GM23338 (cell line): Measurements from ENCODE around the gene ZDHHC12. TPM values are rescaled to one million over a fixed set of nuclear protein-coding genes. Genes with fewer than 3 reads are reported as not detected.

Experiments
- ATAC-seq: fragments of 200-7000 bp; cut with Tn5 transposase; 3 replicates; pipeline ENCODE4 v1.9.1; 2020
- DNase-seq: peaks from one replicate; pipeline ENCODE4 v3.0.0-alpha.2; 2015; ENCODE audit warnings: low spot score
- H2AFZ ChIP-seq: fragments of 200-600 bp; sonication (generic); 2 replicates; pipeline ENCODE4 v1.8.0; 2016; ENCODE audit warnings: antibody characterized with exemption, mild to moderate bottlenecking, moderate library complexity
- H3F3A ChIP-seq: fragments of 200-600 bp; sonication (generic); replicated peaks from 2 replicates; pipeline ENCODE4 v1.8.0; 2017; ENCODE audit warnings: antibody characterized with exemption, mixed run types, low read depth
- H3K27ac ChIP-seq: fragments of 200-600 bp; sonication (generic); 2 replicates; pipeline ENCODE4 v1.6.1; 2016; ENCODE audit warnings: low read depth
- H3K27me3 ChIP-seq: fragments of 200-600 bp; sonication (generic); 2 replicates; pipeline ENCODE4 v1.8.0; 2016; ENCODE audit warnings: mild to moderate bottlenecking, mixed run types, moderate library complexity; ENCODE audit not compliant: insufficient read depth
- H3K36me3 ChIP-seq: fragments of 200-600 bp; sonication (generic); 2 replicates; pipeline ENCODE4 v1.8.0; 2016; ENCODE audit warnings: mild to moderate bottlenecking; ENCODE audit not compliant: insufficient read depth
- H3K4me1 ChIP-seq: fragments of 200-600 bp; sonication (generic); 2 replicates; pipeline ENCODE4 v1.8.0; 2016; ENCODE audit warnings: mild to moderate bottlenecking, moderate library complexity; ENCODE audit not compliant: insufficient read depth
- H3K4me2 ChIP-seq: fragments of 200-600 bp; sonication (generic); 2 replicates; pipeline ENCODE4 v1.7.1; 2017; ENCODE audit warnings: mixed run types
- H3K4me3 ChIP-seq: fragments of 200-600 bp; sonication (generic); 2 replicates; pipeline ENCODE4 v1.6.1; 2016; ENCODE audit warnings: mixed run types
- H3K79me2 ChIP-seq: fragments of 200-600 bp; sonication (generic); replicated peaks from 2 replicates; pipeline ENCODE4 v1.8.0; 2017; ENCODE audit warnings: mild to moderate bottlenecking; ENCODE audit not compliant: insufficient read depth
- H3K9me2 ChIP-seq: fragments of 200-600 bp; sonication (generic); 2 replicates; pipeline ENCODE4 v1.8.0; 2017; ENCODE audit not compliant: insufficient read depth
- H4K20me1 ChIP-seq: fragments of 200-600 bp; sonication (generic); replicated peaks from 2 replicates; pipeline ENCODE4 v1.8.0; 2017; ENCODE audit warnings: mild to moderate bottlenecking; ENCODE audit not compliant: insufficient read depth
- H3K27ac Mint-ChIP-seq: 2 replicates; pipeline ENCODE4 v1.8.0; 2020; ENCODE audit warnings: inconsistent platforms, mild to moderate bottlenecking, moderate library complexity, mixed read lengths
- H3K27me3 Mint-ChIP-seq: 3 replicates; pipeline ENCODE4 v1.8.0; 2022; ENCODE audit warnings: low read depth, mild to moderate bottlenecking, moderate library complexity, mixed read lengths, inconsistent platforms; ENCODE audit not compliant: insufficient read depth, poor library complexity
- H3K36me3 Mint-ChIP-seq: 3 replicates; pipeline ENCODE4 v1.8.0; 2021; ENCODE audit warnings: low read depth, mild to moderate bottlenecking, inconsistent platforms, moderate library complexity, mixed read lengths
- H3K4me1 Mint-ChIP-seq: 3 replicates; pipeline ENCODE4 v1.8.0; 2020; ENCODE audit warnings: mild to moderate bottlenecking, inconsistent platforms, mixed read lengths
- H3K4me3 Mint-ChIP-seq: 3 replicates; pipeline ENCODE4 v1.8.0; 2021; ENCODE audit warnings: moderate library complexity, mild to moderate bottlenecking, inconsistent platforms, mixed read lengths
- H3K9me3 Mint-ChIP-seq: 3 replicates; pipeline ENCODE4 v1.8.0; 2020; ENCODE audit warnings: moderate library complexity, mild to moderate bottlenecking, inconsistent platforms, mixed read lengths
- CREB1 ChIP-seq: fragments of 250-450 bp; sonication (Bioruptor Pico); IDR thresholded peaks from 2 replicates; pipeline ENCODE4 v1.5.0; 2020; ENCODE audit warnings: low read depth, mild to moderate bottlenecking, moderate library complexity
- CTCF ChIP-seq, 2 experiments: fragments of 200-600 bp in 1 of 2; sonication (generic) in 1 of 2; conservative IDR thresholded peaks; 2 replicates each; pipeline versions ENCODE4 v1.5.1 to v1.6.1; 2016 to 2017; ENCODE audit warnings: antibody characterized with exemption in 2 of 2, low read depth in 2 of 2, mild to moderate bottlenecking in 2 of 2, moderate library complexity in 1 of 2
- ETS1 ChIP-seq: IDR thresholded peaks from 2 replicates; pipeline ENCODE4 v1.6.1; 2016; ENCODE audit warnings: antibody characterized with exemption
- EZH2 ChIP-seq: fragments of 200-600 bp; sonication (generic); IDR thresholded peaks from one replicate; pipeline ENCODE4 v1.8.0; 2017; ENCODE audit warnings: antibody characterized with exemption, mild to moderate bottlenecking, low read depth; ENCODE audit not compliant: unreplicated experiment
- EZH2phosphoT487 ChIP-seq: fragments of 200-600 bp; sonication (generic); IDR thresholded peaks from one replicate; pipeline ENCODE4 v1.8.1; 2018; ENCODE audit warnings: antibody characterized with exemption; ENCODE audit not compliant: unreplicated experiment
- JUNB ChIP-seq: IDR thresholded peaks from one replicate; pipeline ENCODE4 v1.6.1; 2016; ENCODE audit warnings: antibody characterized with exemption; ENCODE audit not compliant: unreplicated experiment
- NANOG ChIP-seq: IDR thresholded peaks from 2 replicates; pipeline ENCODE4 v1.6.1; 2016; ENCODE audit warnings: antibody characterized with exemption, borderline replicate concordance
- POLR2AphosphoS5 ChIP-seq: IDR thresholded peaks from 2 replicates; pipeline ENCODE4 v1.6.1; 2016; ENCODE audit warnings: antibody characterized with exemption, low read depth
- REST ChIP-seq: IDR thresholded peaks from one replicate; pipeline ENCODE4 v1.6.1; 2018; ENCODE audit warnings: antibody characterized with exemption; ENCODE audit not compliant: unreplicated experiment
- STAT1 ChIP-seq: IDR thresholded peaks from one replicate; pipeline ENCODE4 v1.6.1; 2016; ENCODE audit warnings: antibody characterized with exemption; ENCODE audit not compliant: unreplicated experiment
- ZNF114 ChIP-seq: fragments of 250-450 bp; sonication (Bioruptor Pico); IDR thresholded peaks from 2 replicates; pipeline ENCODE4 v1.5.0; 2020; ENCODE audit warnings: mild to moderate bottlenecking, moderate library complexity
- ZNF331 ChIP-seq: fragments of 250-450 bp; sonication (Bioruptor Pico); IDR thresholded peaks from 2 replicates; pipeline ENCODE4 v1.5.0; 2020; ENCODE audit warnings: low read depth, mild to moderate bottlenecking, moderate library complexity
- ZNF462 ChIP-seq: fragments of 250-450 bp; sonication (Bioruptor Pico); IDR thresholded peaks from 2 replicates; pipeline ENCODE4 v1.5.0; 2020; ENCODE audit warnings: mild to moderate bottlenecking, moderate library complexity
- polyA plus RNA-seq: library from polyadenylated mRNA; unstranded; fragments of >200 nt; fragmentation: Nextera tagmentation; extraction: Ambion mirVana; gene quantifications from 2 replicates; pipeline ENCODE4 v1.2.1, GENCODE V29; 2016
- total RNA-seq: library from RNA; depleted of rRNA; stranded (reverse); fragments of >200 nt; shearing (Covaris generic); gene quantifications from 2 replicates; pipeline ENCODE4 v1.2.3, GENCODE V29; 2014

The ZDHHC12 gene
- total and polyA plus RNA-seq, 2 experiments from 2014 or later: 47.5 to 54.1 TPM

- H3K79me2 ChIP-seq: no peaks in the 10 kb centered on the region
- H3K36me3 Mint-ChIP-seq: no peaks in the 10 kb centered on the region
- H3K4me3 ChIP-seq: no peak overlapping the region
- no peak overlapping the region for H3K27ac Mint-ChIP-seq
- ATAC-seq (no peak), DNase-seq (no peak)
- TF ChIP-seq JUNB (no peak), EZH2phosphoT487 (no peak), CTCF (conservative IDR thresholded peaks at IDR 0.05; ENCODE audit: low read depth in 2 of 2) (no peak), REST (no peak), CREB1 (CRISPR knock-in tag) (no peak), POLR2AphosphoS5 (no peak), STAT1 (no peak), ZNF331 (CRISPR knock-in tag) (no peak), EZH2 (no peak), ZNF114 (no peak), ETS1 (no peak), NANOG (no peak), ZNF462 (CRISPR knock-in tag) (no peak)
- no peaks in the 10 kb centered on the region for H3K9me2 ChIP-seq
- no peaks in the 10 kb centered on the region for H4K20me1 ChIP-seq
- no peaks in the 10 kb centered on the region for H3K4me1 Mint-ChIP-seq
- no peaks in the 10 kb centered on the region for H3K4me1 ChIP-seq
- no peak overlapping the region for H3K27ac ChIP-seq
- H3K9me3 Mint-ChIP-seq: no peaks in the 10 kb centered on the region; the same call in 2 of the 3 replicates
- H3K27me3 Mint-ChIP-seq: peaks cover 6% of the 10 kb centered on the region
- no peak overlapping the region for H3K4me2 ChIP-seq
- no peak overlapping the region for H2AFZ ChIP-seq
- no peak overlapping the region for H3K4me3 Mint-ChIP-seq
- H3K36me3 ChIP-seq: no peaks in the 10 kb centered on the region
- H3F3A ChIP-seq: no peaks in the 10 kb centered on the region
- no peaks in the 10 kb centered on the region for H3K27me3 ChIP-seq
Observed at GRCh38 chr9:128675382-128675781, 48.5 kb downstream of the ZDHHC12 start.
